Breast epithelium (tissue), 4 donors: ENCODE data around the gene DNAJA3. TPM values are rescaled to one million over a fixed set of nuclear protein-coding genes. Genes with fewer than 3 reads are reported as not detected.

Experiments
- DNase-seq, 2 donors: peaks; one replicate each; pipeline ENCODE4 v3.0.0-alpha.2; 2019; ENCODE audit warnings: low spot score in 2 of 2
- H3K27ac ChIP-seq, 2 donors: fragments of 200-600 bp; sonication (generic) in 1 of 2; one replicate each; pipeline ENCODE4 v1.5.1; 2016 to 2019; ENCODE audit warnings: mild to moderate bottlenecking in 1 of 2
- H3K27me3 ChIP-seq, 2 donors: fragments of 200-600 bp; sonication (generic) in 1 of 2; one replicate each; pipeline versions ENCODE4 v1.5.1 to v1.6.0; 2017 to 2019; ENCODE audit warnings: control low read depth in 1 of 2, mild to moderate bottlenecking in 1 of 2
- H3K36me3 ChIP-seq: fragments of 200-600 bp; one replicate; pipeline ENCODE4 v1.5.1; 2019
- H3K4me1 ChIP-seq, 2 donors: fragments of 200-600 bp; sonication (generic); one replicate each; pipeline ENCODE4 v1.5.1; 2016 to 2019; ENCODE audit warnings: control low read depth in 1 of 2
- H3K4me3 ChIP-seq, 3 donors: fragments of 200-600 bp; sonication (generic); 1 replicate in 2 of 3; 2 replicates in 1 of 3; pipeline ENCODE4 v1.5.1; 2016 to 2019; ENCODE audit warnings: mild to moderate bottlenecking in 3 of 3, moderate library complexity in 2 of 3
- H3K9me3 ChIP-seq, 2 donors: fragments of 200-600 bp; sonication (generic) in 1 of 2; one replicate each; pipeline ENCODE4 v1.5.1; 2016 to 2019; ENCODE audit warnings: control low read depth in 1 of 2
- POLR2A ChIP-seq: fragments of 450-650 bp; IDR thresholded peaks from one replicate; pipeline ENCODE4 v1.6.1; 2016; ENCODE audit warnings: antibody characterized with exemption, mild to moderate bottlenecking, moderate library complexity
- POLR2AphosphoS5 ChIP-seq, 3 donors: sonication (generic); formaldehyde crosslinking; IDR thresholded peaks; one replicate each; pipeline ENCODE4 v1.6.1; 2017; ENCODE audit warnings: antibody characterized with exemption in 3 of 3
- intact Hi-C: fragments of 100-400 bp; cut with DNase I; formaldehyde crosslinking; loops from one replicate; pipeline ENCODE4 v1.15.1; 2023; ENCODE audit warnings: low total_unique reads
- total RNA-seq, 3 donors: library from RNA; depleted of rRNA; stranded (reverse); fragments of >200 nt; gene quantifications; one replicate each; pipeline ENCODE4 v1.1.0, GENCODE V29; 2016
- TF ChIP-seq, protein P1 (sequence below), 3 donors: fragments of 450-650 bp; IDR thresholded peaks; one replicate each; pipeline ENCODE4 v1.5.1; 2016 to 2017; ENCODE audit warnings: antibody characterized with exemption in 3 of 3, mild to moderate bottlenecking in 3 of 3, moderate library complexity in 3 of 3

DNAJA3 gene
- total RNA-seq, 3 donors from 2014 or later, result 32.6 to 54.2 (median 45.9) TPM

DNA sequence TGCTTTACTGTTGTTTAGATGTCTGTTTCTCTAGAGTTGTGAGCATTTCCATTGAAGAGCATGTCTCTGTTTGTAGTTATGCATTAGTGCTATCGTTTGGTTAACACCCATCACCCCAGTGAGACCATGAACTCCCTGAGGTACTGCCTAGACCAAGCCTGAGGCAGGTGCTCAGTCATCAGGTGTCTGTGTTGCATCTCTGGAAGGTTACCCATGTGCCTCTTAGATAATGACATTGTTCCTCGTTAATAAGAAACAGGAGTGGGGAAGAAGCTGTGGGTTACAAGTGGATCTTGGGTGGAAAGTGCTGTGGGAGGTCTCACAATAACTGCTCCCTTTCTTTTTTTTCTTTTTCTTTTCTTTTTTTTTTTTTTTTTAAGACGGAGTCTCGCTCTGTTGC is 18.3 kb downstream of the DNAJA3 start:
- H3K9me3 ChIP-seq, result no peaks in the 10 kb centered on the region
- intact Hi-C loops, result no loop called here
- no peak overlapping the region for H3K4me3 ChIP-seq
- no peaks in the 10 kb centered on the region for H3K27me3 ChIP-seq
- H3K36me3 ChIP-seq, result peaks cover 8% of the 10 kb centered on the region
- no peaks in the 10 kb centered on the region for H3K4me1 ChIP-seq
- no peak overlapping the region for H3K27ac ChIP-seq
- DNase-seq, result no peak
- TF ChIP-seq, protein P1, sequence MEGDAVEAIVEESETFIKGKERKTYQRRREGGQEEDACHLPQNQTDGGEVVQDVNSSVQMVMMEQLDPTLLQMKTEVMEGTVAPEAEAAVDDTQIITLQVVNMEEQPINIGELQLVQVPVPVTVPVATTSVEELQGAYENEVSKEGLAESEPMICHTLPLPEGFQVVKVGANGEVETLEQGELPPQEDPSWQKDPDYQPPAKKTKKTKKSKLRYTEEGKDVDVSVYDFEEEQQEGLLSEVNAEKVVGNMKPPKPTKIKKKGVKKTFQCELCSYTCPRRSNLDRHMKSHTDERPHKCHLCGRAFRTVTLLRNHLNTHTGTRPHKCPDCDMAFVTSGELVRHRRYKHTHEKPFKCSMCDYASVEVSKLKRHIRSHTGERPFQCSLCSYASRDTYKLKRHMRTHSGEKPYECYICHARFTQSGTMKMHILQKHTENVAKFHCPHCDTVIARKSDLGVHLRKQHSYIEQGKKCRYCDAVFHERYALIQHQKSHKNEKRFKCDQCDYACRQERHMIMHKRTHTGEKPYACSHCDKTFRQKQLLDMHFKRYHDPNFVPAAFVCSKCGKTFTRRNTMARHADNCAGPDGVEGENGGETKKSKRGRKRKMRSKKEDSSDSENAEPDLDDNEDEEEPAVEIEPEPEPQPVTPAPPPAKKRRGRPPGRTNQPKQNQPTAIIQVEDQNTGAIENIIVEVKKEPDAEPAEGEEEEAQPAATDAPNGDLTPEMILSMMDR (IDR thresholded peaks at IDR 0.05), result no peak
- TF ChIP-seq POLR2A (no peak), POLR2AphosphoS5 (IDR thresholded peaks at IDR 0.05) (no peak)

DNA sequence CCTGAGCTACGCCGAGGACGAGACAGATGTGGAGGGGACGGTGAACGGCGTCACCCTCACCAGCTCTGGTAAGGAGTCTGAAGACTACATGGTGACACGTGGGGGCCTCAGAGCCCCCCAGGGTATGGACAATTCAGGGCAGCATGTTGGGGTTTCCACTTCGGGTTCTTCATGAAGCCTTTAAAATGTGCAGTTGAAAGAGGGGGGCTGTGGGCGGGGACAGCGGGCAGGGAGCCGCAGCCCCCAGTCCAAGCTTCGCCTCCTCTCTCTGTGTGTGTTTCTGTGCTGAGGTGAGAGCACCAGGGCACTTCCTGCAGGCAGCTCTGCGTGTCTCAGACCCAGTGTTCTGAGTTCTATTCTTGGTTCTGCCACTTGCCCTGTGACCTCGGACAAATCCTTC is 24.8 kb downstream of the DNAJA3 start:
- H3K4me3 ChIP-seq, result no peak overlapping the region
- intact Hi-C loops, result no loop called here
- H3K27me3 ChIP-seq, result no peaks in the 10 kb centered on the region
- H3K36me3 ChIP-seq, result peaks cover 5% of the 10 kb centered on the region
- no peak for DNase-seq
- no peak overlapping the region for H3K27ac ChIP-seq
- no peaks in the 10 kb centered on the region for H3K4me1 ChIP-seq
- no peaks in the 10 kb centered on the region for H3K9me3 ChIP-seq
- TF ChIP-seq POLR2A, result no peak
- no peak for TF ChIP-seq POLR2AphosphoS5 (IDR thresholded peaks at IDR 0.05)
- TF ChIP-seq, protein P1 (IDR thresholded peaks at IDR 0.05), result no peak

DNA sequence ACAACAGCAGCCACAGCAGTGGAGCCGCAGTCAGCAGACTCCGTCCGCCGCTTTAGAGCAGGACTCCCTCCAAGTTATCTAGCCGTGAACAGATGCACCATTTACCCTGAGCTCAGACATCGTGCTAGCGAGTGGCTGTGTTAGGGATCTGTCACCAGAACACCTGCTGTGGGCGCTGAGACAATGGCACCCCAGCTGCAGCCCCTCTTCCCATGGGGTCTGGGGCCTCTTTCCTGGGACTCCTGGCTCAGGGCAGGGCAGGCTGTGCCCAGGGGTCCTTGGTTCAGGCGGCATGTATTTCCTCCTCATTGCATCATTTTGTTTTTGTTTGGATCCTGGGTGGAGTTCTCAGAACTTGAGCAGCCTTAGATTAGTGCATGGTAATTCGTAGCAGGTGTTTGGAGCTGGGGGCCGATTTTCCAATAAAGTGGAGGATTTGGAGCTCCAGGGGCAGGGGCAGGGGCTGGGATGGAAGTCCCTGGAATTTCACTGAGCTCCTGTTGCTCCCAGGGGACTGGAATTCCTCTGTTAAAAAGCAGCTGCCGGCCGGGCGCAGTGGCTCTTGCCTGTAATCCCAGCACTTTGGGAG is 25.4 kb downstream of the DNAJA3 start:
- H3K27me3 ChIP-seq, result no peaks in the 10 kb centered on the region
- no peaks in the 10 kb centered on the region for H3K9me3 ChIP-seq
- intact Hi-C loops, result no loop called here
- DNase-seq, result no peak
- H3K4me3 ChIP-seq, result no peak overlapping the region
- peaks cover 10% of the 10 kb centered on the region for H3K36me3 ChIP-seq
- no peak for TF ChIP-seq POLR2A
- TF ChIP-seq POLR2AphosphoS5 (IDR thresholded peaks at IDR 0.05), result no peak
- TF ChIP-seq, protein P1 (IDR thresholded peaks at IDR 0.05), result no peak
- no peak overlapping the region for H3K27ac ChIP-seq
- H3K4me1 ChIP-seq, result no peaks in the 10 kb centered on the region

DNA sequence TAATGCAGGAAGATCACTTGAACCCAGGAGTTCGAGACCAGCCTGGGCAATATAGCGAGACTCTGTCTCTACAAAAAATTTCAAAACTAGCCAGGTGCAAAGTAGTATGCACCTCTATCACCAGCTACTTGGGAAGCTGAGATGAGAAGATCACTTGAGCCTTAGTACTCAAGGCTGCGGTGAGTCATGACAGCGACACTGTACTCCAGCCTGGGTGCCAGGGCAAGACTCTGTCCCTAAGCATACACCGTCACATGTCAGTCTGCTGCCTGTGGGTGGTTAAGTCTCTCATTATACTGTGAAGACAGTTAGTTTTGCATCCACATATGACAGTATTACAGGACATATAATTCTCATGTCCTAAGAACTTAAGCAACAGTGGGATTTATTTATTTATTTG is 27.0 kb downstream of the DNAJA3 start:
- H3K27me3 ChIP-seq, result no peaks in the 10 kb centered on the region
- intact Hi-C loops, result no loop called here
- DNase-seq, result no peak
- H3K4me3 ChIP-seq, result no peak overlapping the region
- no peak overlapping the region for H3K27ac ChIP-seq
- H3K4me1 ChIP-seq, result no peaks in the 10 kb centered on the region
- TF ChIP-seq, protein P1 (IDR thresholded peaks at IDR 0.05), result no peak
- TF ChIP-seq POLR2AphosphoS5 (IDR thresholded peaks at IDR 0.05) (no peak), POLR2A (no peak)
- peaks cover 14% of the 10 kb centered on the region for H3K36me3 ChIP-seq
- no peaks in the 10 kb centered on the region for H3K9me3 ChIP-seq

DNA sequence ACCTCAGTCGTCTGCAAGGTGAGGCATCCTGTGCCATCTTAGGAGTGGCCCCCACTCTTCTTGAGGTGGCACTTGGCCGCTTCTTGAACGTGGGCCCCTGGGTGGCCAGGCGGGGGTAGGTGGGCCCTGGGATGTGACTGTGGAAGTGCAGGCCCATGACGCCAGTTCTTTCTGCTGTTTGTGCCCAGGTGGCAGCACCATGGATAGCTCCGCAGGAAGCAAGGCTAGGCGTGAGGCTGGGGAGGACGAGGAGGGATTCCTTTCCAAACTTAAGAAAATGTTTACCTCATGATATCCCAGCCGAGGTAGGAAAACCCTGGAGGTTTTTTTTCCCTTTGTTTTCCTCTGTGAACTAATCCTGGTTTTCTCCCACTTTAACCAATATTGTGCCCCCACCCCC is 29.0 kb downstream of the DNAJA3 start:
- Histone ChIP-seq H3K27me3 (no peaks in the 10 kb centered on the region), H3K4me1 (no peaks in the 10 kb centered on the region), H3K9me3 (no peaks in the 10 kb centered on the region), H3K4me3 (no peak overlapping the region), H3K27ac (no peak overlapping the region), H3K36me3 (peaks cover 14% of the 10 kb centered on the region)
- no peak for TF ChIP-seq POLR2AphosphoS5 (IDR thresholded peaks at IDR 0.05)
- TF ChIP-seq, protein P1 (IDR thresholded peaks at IDR 0.05), result no peak
- no peak for TF ChIP-seq POLR2A
- no peak for DNase-seq
- intact Hi-C loops, result no loop called here
